ENCODE measurements around the gene CDYL.

GRCh38 chr6:4819706-4820283, 43.6 kb downstream of the CDYL start:
- TF ChIP-seq POLR2A (IDR thresholded peaks at IDR 0.05): no peak
- TF ChIP-seq CTCF (IDR thresholded peaks at IDR 0.05): no peak
